ENCODE results near the gene AKT1S1. TPM values are rescaled to one million over a fixed set of nuclear protein-coding genes. Genes with fewer than 3 reads are reported as not detected.
A peak's percentile ranks its signal among the peaks of the same experiment; 100 is the strongest.

The AKT1S1 gene
- total RNA-seq, 1 donor from 2014 or later, result 116 TPM

- Mint-ChIP-seq H3K27me3 (ENCODE audit: low read depth, unreplicated experiment) (no peaks in the 10 kb centered on the region), H3K27ac (ENCODE audit: unreplicated experiment) (no peak overlapping the region), H3K36me3 (ENCODE audit: low read depth, unreplicated experiment) (peaks cover 15% of the 10 kb centered on the region), H3K4me1 (ENCODE audit: low read depth, unreplicated experiment) (peaks cover 15% of the 10 kb centered on the region), H3K4me3 (ENCODE audit: unreplicated experiment) (no peak overlapping the region), H3K9me3 (ENCODE audit: unreplicated experiment) (no peaks in the 10 kb centered on the region)
- H3K27ac ChIP-seq (ENCODE audit: low read depth, low read length), result no peak overlapping the region
- H3K4me1 ChIP-seq (ENCODE audit: insufficient read depth, low read length), result peaks cover 46% of the 10 kb centered on the region
- peaks cover 62% of the 10 kb centered on the region for H4K20me1 ChIP-seq (ENCODE audit: insufficient read depth, low read length)
- peaks cover 52% of the 10 kb centered on the region for H3K79me2 ChIP-seq (ENCODE audit: insufficient read depth, low read length)
- H2AFZ ChIP-seq (ENCODE audit: low read depth, low read length), result no peak overlapping the region
- H3K4me3 ChIP-seq (ENCODE audit: insufficient read depth, low read depth, low read length), result no peak overlapping the region
- H3K9ac ChIP-seq (ENCODE audit: low read length), result no peak overlapping the region
- no peak for DNase-seq (ENCODE audit: low read depth)
- no peak for TF ChIP-seq CTCF (IDR thresholded peaks at IDR 0.05; ENCODE audit: insufficient read depth, low read depth, low read length)
- H3K36me3 ChIP-seq (ENCODE audit: insufficient read depth, low read length), result peaks cover 16% of the 10 kb centered on the region
- no peaks in the 10 kb centered on the region for H3K27me3 ChIP-seq (ENCODE audit: insufficient read depth, low read length)
- no peaks in the 10 kb centered on the region for H3K9me3 ChIP-seq (ENCODE audit: insufficient read depth, low read depth, low read length)
- FAIRE-seq, result no peak
- no peak overlapping the region for H3K4me2 ChIP-seq (ENCODE audit: low read length)
Observed at GRCh38 chr19:49861541-49862378, 15.4 kb downstream of the AKT1S1 start.

- Mint-ChIP-seq H3K36me3 (ENCODE audit: low read depth, unreplicated experiment) (peaks cover 15% of the 10 kb centered on the region), H3K27ac (ENCODE audit: unreplicated experiment) (no peak overlapping the region), H3K4me3 (ENCODE audit: unreplicated experiment) (no peak overlapping the region), H3K4me1 (ENCODE audit: low read depth, unreplicated experiment) (peaks cover 12% of the 10 kb centered on the region), H3K27me3 (ENCODE audit: low read depth, unreplicated experiment) (no peaks in the 10 kb centered on the region), H3K9me3 (ENCODE audit: unreplicated experiment) (no peaks in the 10 kb centered on the region)
- Histone ChIP-seq H3K4me2 (ENCODE audit: low read length) (no peak overlapping the region), H3K4me1 (ENCODE audit: insufficient read depth, low read length) (peaks cover 40% of the 10 kb centered on the region), H3K27me3 (ENCODE audit: insufficient read depth, low read length) (no peaks in the 10 kb centered on the region), H3K27ac (ENCODE audit: low read depth, low read length) (peak overlapping the region; percentile 14), H3K36me3 (ENCODE audit: insufficient read depth, low read length) (peaks cover 16% of the 10 kb centered on the region), H4K20me1 (ENCODE audit: insufficient read depth, low read length) (peaks cover 67% of the 10 kb centered on the region), H3K9ac (ENCODE audit: low read length) (no peak overlapping the region), H2AFZ (ENCODE audit: low read depth, low read length) (no peak overlapping the region), H3K79me2 (ENCODE audit: insufficient read depth, low read length) (peaks cover 45% of the 10 kb centered on the region), H3K9me3 (ENCODE audit: insufficient read depth, low read depth, low read length) (no peaks in the 10 kb centered on the region), H3K4me3 (ENCODE audit: insufficient read depth, low read depth, low read length) (no peak overlapping the region)
- FAIRE-seq (no peak), DNase-seq (ENCODE audit: low read depth) (no peak)
- TF ChIP-seq CTCF (IDR thresholded peaks at IDR 0.05; ENCODE audit: insufficient read depth, low read depth, low read length), result no peak
- no peak for TF ChIP-seq EZH2 (IDR thresholded peaks at IDR 0.05; ENCODE audit: insufficient read depth, low read length)
Observed at GRCh38 chr19:49861107-49861506, 16.0 kb downstream of the AKT1S1 start.
